HepG2 (cell line): Measurements from ENCODE around the gene LIMCH1.

Source experiments
- POLR2AphosphoS5 ChIP-seq: IDR thresholded peaks from 2 replicates; pipeline ENCODE4 v1.6.1; 2012; ENCODE audit warnings: low read depth, low read length
- ZFP91 ChIP-seq: sonication (generic); formaldehyde crosslinking; IDR thresholded peaks from 2 replicates; pipeline ENCODE4 v1.9.0; 2022; ENCODE audit warnings: missing genetic modification reagents, mild to moderate bottlenecking, borderline replicate concordance
- ZHX1 ChIP-seq: sonication (generic); formaldehyde crosslinking; IDR thresholded peaks from 2 replicates; pipeline ENCODE4 v1.8.1; 2022; ENCODE audit warnings: low read depth, mild to moderate bottlenecking, missing genetic modification reagents
- ZNF562 ChIP-seq: sonication (generic); formaldehyde crosslinking; IDR thresholded peaks from 2 replicates; pipeline ENCODE4 v1.8.0; 2022; ENCODE audit warnings: missing genetic modification reagents, borderline replicate concordance
- TF ChIP-seq, protein P1 (sequence below): sonication (generic); formaldehyde crosslinking; IDR thresholded peaks from 2 replicates; pipeline ENCODE4 v1.5.0; 2020; ENCODE audit warnings: mild to moderate bottlenecking, missing genetic modification reagents, moderate library complexity
- TF ChIP-seq, protein P2 (sequence below): sonication (generic); formaldehyde crosslinking; IDR thresholded peaks from 2 replicates; pipeline ENCODE4 v1.8.1; 2023; ENCODE audit warnings: mild to moderate bottlenecking, missing genetic modification reagents

GRCh38 chr4:41538887-41539498, 1.0 kb downstream of the LIMCH1 start:
- TF ChIP-seq ZFP91 (CRISPR knock-in tag), result no peak
- TF ChIP-seq, protein P1, sequence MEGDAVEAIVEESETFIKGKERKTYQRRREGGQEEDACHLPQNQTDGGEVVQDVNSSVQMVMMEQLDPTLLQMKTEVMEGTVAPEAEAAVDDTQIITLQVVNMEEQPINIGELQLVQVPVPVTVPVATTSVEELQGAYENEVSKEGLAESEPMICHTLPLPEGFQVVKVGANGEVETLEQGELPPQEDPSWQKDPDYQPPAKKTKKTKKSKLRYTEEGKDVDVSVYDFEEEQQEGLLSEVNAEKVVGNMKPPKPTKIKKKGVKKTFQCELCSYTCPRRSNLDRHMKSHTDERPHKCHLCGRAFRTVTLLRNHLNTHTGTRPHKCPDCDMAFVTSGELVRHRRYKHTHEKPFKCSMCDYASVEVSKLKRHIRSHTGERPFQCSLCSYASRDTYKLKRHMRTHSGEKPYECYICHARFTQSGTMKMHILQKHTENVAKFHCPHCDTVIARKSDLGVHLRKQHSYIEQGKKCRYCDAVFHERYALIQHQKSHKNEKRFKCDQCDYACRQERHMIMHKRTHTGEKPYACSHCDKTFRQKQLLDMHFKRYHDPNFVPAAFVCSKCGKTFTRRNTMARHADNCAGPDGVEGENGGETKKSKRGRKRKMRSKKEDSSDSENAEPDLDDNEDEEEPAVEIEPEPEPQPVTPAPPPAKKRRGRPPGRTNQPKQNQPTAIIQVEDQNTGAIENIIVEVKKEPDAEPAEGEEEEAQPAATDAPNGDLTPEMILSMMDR, result no peak
- TF ChIP-seq POLR2AphosphoS5, result no peak
- TF ChIP-seq ZHX1 (CRISPR knock-in tag), result no peak
- no peak for TF ChIP-seq ZNF562 (CRISPR knock-in tag)
- TF ChIP-seq, protein P2, sequence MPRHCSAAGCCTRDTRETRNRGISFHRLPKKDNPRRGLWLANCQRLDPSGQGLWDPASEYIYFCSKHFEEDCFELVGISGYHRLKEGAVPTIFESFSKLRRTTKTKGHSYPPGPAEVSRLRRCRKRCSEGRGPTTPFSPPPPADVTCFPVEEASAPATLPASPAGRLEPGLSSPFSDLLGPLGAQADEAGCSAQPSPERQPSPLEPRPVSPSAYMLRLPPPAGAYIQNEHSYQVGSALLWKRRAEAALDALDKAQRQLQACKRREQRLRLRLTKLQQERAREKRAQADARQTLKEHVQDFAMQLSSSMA, result no peak
